Endothelial cell of umbilical vein (primary cell): ENCODE results near the gene TLE1.

Experiments
- CTCF ChIP-seq, 2 donors: IDR thresholded peaks; 1 replicate in 1 of 2; 2 replicates in 1 of 2; pipeline ENCODE4 v1.5.1; 2011; ENCODE audit warnings: low read length in 2 of 2, mild to moderate bottlenecking in 2 of 2, moderate library complexity in 2 of 2, control low read depth in 1 of 2, inconsistent platforms in 1 of 2, low read depth in 1 of 2; ENCODE audit not compliant: insufficient read depth in 1 of 2; ENCODE audit errors: extremely low read depth in 1 of 2
- EZH2 ChIP-seq: IDR thresholded peaks from 2 replicates; pipeline ENCODE4 v1.6.1; 2012; ENCODE audit warnings: borderline replicate concordance, low read depth, mild to moderate bottlenecking, moderate library complexity, low read length, inconsistent platforms; ENCODE audit not compliant: severe bottlenecking
- FOS ChIP-seq: IDR thresholded peaks from 2 replicates; pipeline ENCODE4 v1.6.1; 2011; ENCODE audit warnings: mild to moderate bottlenecking, low read length, moderate library complexity, borderline replicate concordance; ENCODE audit not compliant: insufficient read depth
- MAX ChIP-seq: IDR thresholded peaks from 2 replicates; pipeline ENCODE4 v1.6.1; 2011; ENCODE audit not compliant: insufficient read depth, insufficient read length
- POLR2A ChIP-seq: IDR thresholded peaks from 2 replicates; pipeline ENCODE4 v1.6.1; 2012; ENCODE audit warnings: low read depth, mild to moderate bottlenecking, control low read depth, low read length
- POLR2AphosphoS5 ChIP-seq: IDR thresholded peaks from 2 replicates; pipeline ENCODE4 v1.6.1; 2012; ENCODE audit warnings: low read depth, mild to moderate bottlenecking, control low read depth, low read length, moderate library complexity; ENCODE audit not compliant: insufficient read depth

DNA sequence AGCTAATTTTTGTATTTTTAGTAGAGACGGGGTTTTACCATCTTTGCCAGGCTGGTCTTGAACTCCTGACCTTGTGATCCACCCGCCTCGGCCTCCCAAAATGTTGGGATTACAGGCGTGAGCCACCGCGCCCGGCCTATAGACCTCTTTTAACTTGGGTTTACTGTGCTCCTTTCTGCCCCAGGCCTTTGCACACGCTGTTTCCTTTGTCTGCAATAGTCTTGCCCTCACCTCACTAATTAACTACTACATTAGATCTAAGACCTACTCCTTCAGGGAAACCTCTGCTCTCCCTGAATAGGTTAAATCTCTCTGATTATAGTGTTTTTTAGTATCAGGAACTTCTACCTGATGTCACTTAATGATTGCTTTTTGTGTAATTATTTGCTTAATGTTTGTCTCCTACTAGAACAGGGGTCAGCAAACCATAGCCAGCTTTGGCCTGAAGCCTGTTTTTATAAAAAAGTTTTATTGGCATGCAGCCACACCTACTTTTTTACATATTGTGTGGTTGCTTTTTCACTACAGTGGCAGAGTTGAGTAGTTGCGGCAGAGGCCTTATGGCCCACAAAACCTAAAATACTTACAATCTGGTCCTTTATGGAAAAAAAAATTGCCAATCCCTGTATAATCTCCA, 31.2 kb upstream of the TLE1 start:
- TF ChIP-seq POLR2A: no peak
- no peak for TF ChIP-seq CTCF (IDR thresholded peaks at IDR 0.05; ENCODE audit: extremely low read depth in 1 of 2, insufficient read depth in 1 of 2, low read depth in 1 of 2, low read length in 2 of 2)
- TF ChIP-seq POLR2AphosphoS5: no peak
- TF ChIP-seq EZH2: no peak
- no peak for TF ChIP-seq MAX
- TF ChIP-seq FOS: no peak
